Uterus (tissue), 4 donors: ENCODE results near the gene RNF166. TPM values are rescaled to one million over a fixed set of nuclear protein-coding genes. Genes with fewer than 3 reads are reported as not detected.

Experiments used
- DNase-seq, 2 donors: peaks; one replicate each; pipeline ENCODE4 v3.0.0-alpha.2; 2019 to 2020
- H3K27ac ChIP-seq, 2 donors: fragments of 200-600 bp; sonication (generic); 1 replicate in 1 of 2; 2 replicates in 1 of 2; pipeline ENCODE4 v1.5.1; 2016 to 2018
- H3K27me3 ChIP-seq, 2 donors: fragments of 200-600 bp; sonication (generic); one replicate each; pipeline ENCODE4 v1.5.1; 2018 to 2019; ENCODE audit warnings: control low read depth in 1 of 2
- H3K36me3 ChIP-seq, 2 donors: fragments of 200-600 bp; sonication (generic); one replicate each; pipeline ENCODE4 v1.5.1; 2019; ENCODE audit warnings: control low read depth in 1 of 2
- H3K4me1 ChIP-seq, 2 donors: fragments of 200-600 bp; sonication (generic); one replicate each; pipeline ENCODE4 v1.5.1; 2018 to 2019; ENCODE audit warnings: control low read depth in 1 of 2
- H3K4me3 ChIP-seq, 2 donors: fragments of 200-600 bp; sonication (generic); 1 replicate in 1 of 2; 2 replicates in 1 of 2; pipeline ENCODE4 v1.5.1; 2018 to 2019; ENCODE audit warnings: mild to moderate bottlenecking in 1 of 2
- H3K9me3 ChIP-seq, 2 donors: fragments of 200-600 bp; sonication (generic); one replicate each; pipeline ENCODE4 v1.5.1; 2019; ENCODE audit warnings: control low read depth in 1 of 2
- CTCF ChIP-seq, 4 experiments: fragments of 200-600 bp in 2 of 4; fragments of 450-650 bp in 2 of 4; sonication (generic) in 2 of 4; IDR thresholded peaks; one replicate each; pipeline ENCODE4 v1.5.1; 2016 to 2019; ENCODE audit warnings: antibody characterized with exemption in 4 of 4, mild to moderate bottlenecking in 2 of 4, moderate library complexity in 1 of 4
- POLR2A ChIP-seq, 2 donors: fragments of 450-650 bp; IDR thresholded peaks; one replicate each; pipeline ENCODE4 v1.6.1; 2016; ENCODE audit warnings: antibody characterized with exemption in 2 of 2, mild to moderate bottlenecking in 1 of 2, moderate library complexity in 1 of 2
- intact Hi-C: fragments of 100-400 bp; cut with DNase I; formaldehyde crosslinking; loops from one replicate; pipeline ENCODE4 v1.15.1; 2023; ENCODE audit warnings: low total_unique reads
- total RNA-seq, 4 donors: library from RNA; depleted of rRNA in 3 of 4; stranded (reverse); fragments of >200 nt in 3 of 4; gene quantifications; one replicate each; pipeline versions ENCODE4 v1.1.0 to v1.2.4, GENCODE V29; 2014 to 2023
- donor health status: DM: yes; HTN: yes; CAD: no.

The RNF166 gene
- total RNA-seq, 4 donors from 2014 or later: 14.2 to 33.2 (median 20.0) TPM

DNA sequence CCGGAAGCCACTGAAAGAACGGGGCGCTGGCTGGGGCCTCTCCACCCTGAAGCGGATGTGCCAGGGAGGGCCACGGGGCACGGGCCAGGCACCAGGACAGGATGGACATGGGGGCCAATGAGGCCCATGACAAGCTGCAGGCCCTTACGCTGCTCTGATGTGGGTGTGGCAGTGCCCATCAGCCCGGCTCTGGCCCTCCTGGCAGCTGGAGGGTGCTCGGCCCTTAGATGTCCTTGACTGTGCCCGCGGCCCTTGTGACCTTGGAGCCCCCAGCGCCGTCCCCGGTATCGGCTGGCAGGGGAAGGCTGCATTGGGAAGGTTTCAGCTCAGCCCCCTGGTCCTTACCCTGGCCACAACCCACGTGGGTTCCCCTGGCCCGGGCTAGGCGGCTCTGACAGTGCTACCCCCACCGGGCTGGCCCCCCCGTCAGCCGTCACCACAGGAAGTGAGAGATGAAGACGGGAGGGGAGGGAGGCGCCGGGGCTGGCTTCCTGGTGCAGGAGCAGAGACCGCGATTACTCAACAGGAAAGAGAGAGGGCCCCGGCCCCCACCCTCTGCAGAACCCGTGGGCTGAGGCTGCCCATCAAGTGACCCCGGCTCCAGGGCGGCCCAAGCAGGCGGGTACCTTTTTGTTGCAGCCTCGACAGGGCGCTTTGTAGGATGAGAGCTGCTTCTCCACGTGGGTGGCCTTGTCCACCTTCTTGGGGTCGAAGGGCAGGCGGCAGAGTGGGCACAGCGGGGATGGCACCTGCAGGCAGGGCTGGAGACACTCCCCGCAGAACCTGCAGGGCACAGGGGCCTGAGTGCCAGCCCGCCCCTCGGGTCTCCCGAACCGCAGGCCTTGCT lies 5.3 kb downstream of the RNF166 start:
- Histone ChIP-seq H3K4me1 (peaks cover 0 to 11% of the 10 kb centered on the region in 2 donors), H3K27me3 (no peaks in the 10 kb centered on the region), H3K9me3 (no peaks in the 10 kb centered on the region), H3K36me3 (no peaks in the 10 kb centered on the region), H3K4me3 (no peak overlapping the region), H3K27ac (peak overlapping the region in 1 of 2 donors; percentile 39)
- peak; percentile 62 to 81 for DNase-seq
- intact Hi-C loops: no loop called here
- TF ChIP-seq POLR2A (IDR thresholded peaks at IDR 0.05) (no peak), CTCF (IDR thresholded peaks at IDR 0.05) (no peak)

DNA sequence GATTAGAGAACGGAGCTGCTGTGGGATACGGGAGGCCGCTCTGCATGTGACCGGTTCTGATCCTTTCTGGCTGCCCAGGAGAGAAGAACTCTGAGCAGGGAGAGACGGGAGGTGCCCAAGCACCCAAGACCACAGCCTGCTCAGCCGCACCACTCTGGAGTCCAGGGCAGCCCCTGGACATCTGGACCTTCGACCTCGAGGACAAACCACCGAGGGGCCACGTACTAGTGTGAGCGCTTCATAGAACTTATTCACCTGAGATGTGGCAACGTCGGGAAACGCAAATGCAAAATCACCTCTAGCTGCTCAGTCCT lies 5.9 kb downstream of the RNF166 start:
- no peaks in the 10 kb centered on the region for H3K36me3 ChIP-seq
- no peak for DNase-seq
- H3K4me1 ChIP-seq: peaks cover 0 to 6% of the 10 kb centered on the region in 2 donors
- H3K4me3 ChIP-seq: no peak overlapping the region
- H3K27ac ChIP-seq: no peak overlapping the region
- TF ChIP-seq CTCF (IDR thresholded peaks at IDR 0.05) (no peak), POLR2A (IDR thresholded peaks at IDR 0.05) (no peak)
- no peaks in the 10 kb centered on the region for H3K9me3 ChIP-seq
- no peaks in the 10 kb centered on the region for H3K27me3 ChIP-seq
- intact Hi-C loops: no loop called here

- H3K36me3 ChIP-seq: no peaks in the 10 kb centered on the region
- H3K27me3 ChIP-seq: no peaks in the 10 kb centered on the region
- no peaks in the 10 kb centered on the region for H3K4me1 ChIP-seq
- TF ChIP-seq CTCF (IDR thresholded peaks at IDR 0.05) (no peak), POLR2A (IDR thresholded peaks at IDR 0.05) (no peak)
- no peak overlapping the region for H3K27ac ChIP-seq
- no peak for DNase-seq
- intact Hi-C loops: no loop called here
- H3K4me3 ChIP-seq: no peak overlapping the region
- no peaks in the 10 kb centered on the region for H3K9me3 ChIP-seq
Measured at GRCh38 chr16:88699180-88699579, 7.0 kb downstream of the RNF166 start.

DNA sequence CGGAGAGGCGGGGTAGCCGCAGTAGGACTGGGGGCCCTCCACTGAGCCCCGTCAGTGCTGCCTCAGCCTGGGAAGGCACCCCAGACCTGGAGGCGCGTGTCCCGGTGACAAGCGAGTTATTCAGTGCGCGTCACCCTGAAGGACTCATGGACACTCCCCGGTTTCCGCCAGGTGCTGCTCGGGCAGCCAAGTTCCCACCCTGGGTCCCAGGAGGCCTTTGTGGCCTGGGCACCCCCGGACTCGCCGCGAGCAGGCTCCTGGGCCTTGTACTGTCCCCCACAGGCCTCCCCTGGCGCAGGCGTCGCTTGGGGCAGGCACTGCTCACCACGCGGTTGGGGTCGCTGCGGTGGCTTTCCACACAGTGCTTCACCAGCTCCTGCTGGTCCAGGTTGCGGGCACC lies 7.6 kb downstream of the RNF166 start:
- intact Hi-C loops: no loop called here
- no peak overlapping the region for H3K4me3 ChIP-seq
- no peaks in the 10 kb centered on the region for H3K9me3 ChIP-seq
- H3K27me3 ChIP-seq: no peaks in the 10 kb centered on the region
- H3K36me3 ChIP-seq: no peaks in the 10 kb centered on the region
- no peak overlapping the region for H3K27ac ChIP-seq
- DNase-seq: no peak
- no peaks in the 10 kb centered on the region for H3K4me1 ChIP-seq
- TF ChIP-seq POLR2A (IDR thresholded peaks at IDR 0.05) (no peak), CTCF (IDR thresholded peaks at IDR 0.05) (no peak)

DNA sequence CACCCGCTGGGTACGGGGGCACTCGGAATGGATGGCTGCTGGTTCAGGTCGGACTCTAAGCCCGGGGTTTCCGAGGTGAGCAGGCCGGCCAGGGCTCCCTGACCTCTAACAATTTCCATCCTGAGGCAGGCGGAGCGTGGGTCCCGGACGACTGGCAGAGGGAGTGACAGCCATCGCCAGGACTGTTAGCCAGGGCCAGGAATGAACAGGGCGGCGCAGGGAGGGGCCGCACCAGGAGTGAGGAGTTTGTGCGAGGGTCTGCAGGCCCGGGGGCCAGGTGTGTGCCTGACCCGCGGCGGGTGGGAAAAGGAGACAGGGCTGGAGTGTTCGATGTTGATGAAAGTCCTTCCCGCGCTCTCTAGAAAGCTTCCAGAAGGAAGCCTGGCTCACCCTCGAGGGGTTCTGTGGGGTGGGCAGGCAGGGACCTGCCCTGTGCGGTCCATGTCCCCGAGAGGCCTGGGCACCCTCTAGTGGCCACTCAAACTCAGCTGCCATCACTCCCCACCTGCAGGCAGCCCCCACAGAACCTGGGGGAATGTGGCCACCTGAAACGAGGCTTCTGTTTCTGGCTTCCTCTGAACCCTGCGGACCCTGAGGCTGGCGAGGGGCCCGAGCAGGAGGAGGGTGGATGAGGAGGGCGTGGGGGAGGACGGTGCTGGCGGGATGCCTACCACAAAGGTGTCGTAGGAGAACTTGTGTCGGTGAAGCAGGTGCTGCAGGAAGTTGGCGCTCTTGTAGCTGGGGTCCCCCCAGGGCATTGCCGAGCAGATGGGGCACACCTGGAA lies 8.2 kb downstream of the RNF166 start:
- H3K27ac ChIP-seq: no peak overlapping the region
- H3K9me3 ChIP-seq: no peaks in the 10 kb centered on the region
- no peaks in the 10 kb centered on the region for H3K36me3 ChIP-seq
- H3K27me3 ChIP-seq: no peaks in the 10 kb centered on the region
- no peak for DNase-seq
- intact Hi-C loops: no loop called here
- no peak overlapping the region for H3K4me3 ChIP-seq
- H3K4me1 ChIP-seq: no peaks in the 10 kb centered on the region
- no peak for TF ChIP-seq POLR2A (IDR thresholded peaks at IDR 0.05)
- no peak for TF ChIP-seq CTCF (IDR thresholded peaks at IDR 0.05)
